ENCODE measurements around the gene DHRS12.
A peak's percentile ranks its signal among the peaks of the same experiment; 100 is the strongest.

Gene DHRS12

DNA sequence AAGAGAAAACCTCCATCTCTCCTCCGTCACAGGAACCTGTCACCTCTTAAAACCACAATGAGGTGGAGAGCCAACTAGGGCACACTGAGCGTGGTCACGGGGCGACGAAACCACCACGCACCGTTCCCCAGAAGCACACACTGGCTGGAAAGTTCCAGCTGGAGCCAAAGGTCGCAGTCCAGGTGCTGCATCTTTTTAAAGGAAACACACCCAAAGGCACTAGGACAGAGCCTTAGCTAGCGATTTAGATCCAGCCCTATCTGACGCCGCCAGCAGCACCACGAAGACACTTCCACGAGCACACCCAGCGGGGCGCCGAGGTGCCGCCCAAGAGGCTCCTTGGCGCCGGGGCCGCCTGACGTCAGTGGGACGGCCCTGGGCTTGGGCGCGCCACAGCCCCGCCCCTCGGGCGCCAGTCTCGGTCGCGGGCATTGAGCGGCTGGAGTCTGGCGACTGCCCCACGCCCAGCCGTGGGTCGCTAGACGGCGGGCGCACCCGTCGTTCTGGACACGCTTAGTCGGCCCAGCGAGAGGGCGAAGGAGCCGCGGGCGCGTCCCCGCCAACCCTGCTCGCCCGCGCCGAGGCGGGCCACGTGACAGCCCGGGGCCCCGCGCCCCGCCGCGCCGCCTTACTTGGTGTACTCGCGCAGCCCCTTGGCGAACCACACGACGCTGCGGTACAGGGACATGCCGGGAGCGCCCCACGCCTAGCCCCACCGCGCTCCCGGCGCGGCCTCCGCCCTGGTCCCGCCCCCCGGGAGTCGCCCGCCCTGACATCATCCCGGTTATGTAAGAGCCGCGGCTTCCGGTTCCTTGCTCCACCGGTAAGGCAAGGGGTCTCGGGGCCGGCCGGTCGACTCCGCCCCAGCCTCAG lies at the start of gene DHRS12:
Gene DHRS12, minus strand, starts transcription at position 742 of the 873 bp plus-strand sequence. CDS start 4,504 bp downstream, outside the sequence.
- DNase-seq, result peak; percentile 80

GRCh38 chr13:51849145-51850101 lies 45.5 kb upstream of the DHRS12 start:
- DNase-seq, result peak; percentile 40

- no peak for DNase-seq
These were observed 44.7 kb upstream of the DHRS12 start for GRCh38 chr13:51848674-51849073.

- DNase-seq, result no peak
These were observed 42.8 kb upstream of the DHRS12 start for GRCh38 chr13:51846756-51847155.

- DNase-seq, result no peak
These were observed 41.8 kb upstream of the DHRS12 start for GRCh38 chr13:51845574-51846318.

- peak; percentile 63 for DNase-seq
These were observed 41.1 kb upstream of the DHRS12 start, which contains the start of gene TMEM272 for GRCh38 chr13:51844862-51845573. Gene TMEM272, minus strand, starts transcription at chr13:51845177. Its CDS starts 6,647 bp downstream, at chr13:51838530.

DNA sequence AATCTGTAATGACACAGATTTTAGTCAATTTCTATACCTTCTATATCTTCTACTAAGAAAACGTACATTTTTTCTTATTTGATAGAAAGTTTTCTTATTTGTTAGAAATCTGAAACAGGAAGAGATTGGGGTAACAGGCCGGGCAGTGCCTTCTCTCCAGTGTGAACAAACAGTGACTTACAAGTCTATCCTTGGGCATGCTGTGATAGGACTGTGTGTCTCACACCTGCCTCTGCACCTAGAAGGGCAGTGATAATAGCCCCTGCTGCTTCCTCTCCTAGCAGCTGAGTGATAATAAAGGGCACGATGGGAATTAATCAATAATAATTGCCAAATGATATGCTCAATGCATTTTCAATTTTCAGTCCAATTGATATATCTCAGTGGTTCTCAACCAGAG lies 39.6 kb upstream of the DHRS12 start:
- DNase-seq, result no peak

GRCh38 chr13:51841732-51842131 lies 37.8 kb upstream of the DHRS12 start:
- DNase-seq, result no peak

DNA sequence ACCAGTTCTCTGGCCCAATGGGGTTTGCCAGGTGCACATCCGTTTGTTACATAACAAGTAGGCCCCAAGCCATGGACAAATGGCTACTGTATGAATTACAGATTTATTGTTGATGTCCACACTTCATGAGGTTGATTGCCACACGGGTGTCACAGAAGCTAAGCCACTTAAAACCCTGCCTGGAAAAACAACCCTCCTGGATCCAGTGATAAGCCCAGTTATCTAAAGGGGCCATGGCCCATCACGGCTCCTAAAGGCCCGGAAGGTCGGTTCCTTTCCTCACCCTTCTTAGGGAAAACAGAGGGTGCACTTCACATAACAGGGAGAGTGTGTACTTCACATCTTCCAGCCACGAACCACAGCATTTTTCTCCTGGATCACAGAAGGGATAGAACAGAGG lies 37.0 kb upstream of the DHRS12 start:
- no peak for DNase-seq

GRCh38 chr13:51839711-51840540 lies 36.0 kb upstream of the DHRS12 start:
- no peak for DNase-seq

- DNase-seq, result no peak
These were observed 34.4 kb upstream of the DHRS12 start for GRCh38 chr13:51838240-51838846.

DNA sequence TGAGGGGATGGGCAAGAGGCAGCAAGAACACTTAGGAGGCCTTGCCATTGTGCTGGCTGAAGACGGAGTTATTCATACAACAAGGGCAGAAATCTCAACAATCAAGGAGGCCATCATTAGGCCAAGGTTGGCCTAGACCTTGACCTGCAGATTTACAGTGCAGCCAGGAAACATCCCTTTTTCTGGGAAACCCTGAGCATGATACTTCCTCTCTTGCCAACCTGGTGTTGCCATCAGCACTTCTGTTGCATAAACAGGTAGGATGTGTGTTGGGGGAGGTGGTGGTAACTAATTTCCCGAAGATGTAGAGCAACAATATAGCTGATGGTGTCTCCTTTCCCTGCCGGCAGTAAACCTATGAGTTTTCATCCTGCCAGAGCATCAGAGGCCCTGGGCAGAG lies 33.1 kb upstream of the DHRS12 start:
- DNase-seq, result no peak

DNA sequence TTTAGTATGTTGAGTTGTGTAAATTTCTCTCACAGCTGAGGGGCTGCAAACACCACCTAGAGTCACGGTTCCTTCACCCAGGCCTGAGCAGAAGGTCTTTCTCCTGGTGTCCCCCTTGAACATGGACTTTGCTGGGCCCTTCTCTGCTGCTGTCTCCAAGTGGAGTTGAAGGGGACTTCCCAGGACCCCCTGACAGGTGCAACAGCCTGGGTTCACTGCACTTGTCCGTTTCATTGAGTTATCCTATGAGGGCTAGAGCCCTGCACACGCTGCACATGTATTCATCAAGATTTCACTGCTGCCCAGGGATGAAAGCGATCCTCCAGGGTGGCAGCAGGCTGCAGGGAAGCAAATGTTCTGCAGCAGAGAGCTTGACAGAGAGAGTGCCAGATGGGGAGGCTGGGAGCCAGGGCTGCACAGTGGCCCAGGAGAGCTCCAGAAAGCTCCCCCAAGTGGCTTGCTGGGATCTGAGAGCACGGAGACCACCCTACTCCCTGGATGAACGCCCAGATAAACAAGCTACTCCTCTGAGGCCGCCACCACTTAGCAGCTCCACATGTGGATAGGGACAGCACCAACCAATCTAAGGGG lies 30.7 kb upstream of the DHRS12 start:
- DNase-seq, result no peak

- DNase-seq, result no peak
These were observed 30.0 kb upstream of the DHRS12 start for GRCh38 chr13:51833980-51834379.

DNA sequence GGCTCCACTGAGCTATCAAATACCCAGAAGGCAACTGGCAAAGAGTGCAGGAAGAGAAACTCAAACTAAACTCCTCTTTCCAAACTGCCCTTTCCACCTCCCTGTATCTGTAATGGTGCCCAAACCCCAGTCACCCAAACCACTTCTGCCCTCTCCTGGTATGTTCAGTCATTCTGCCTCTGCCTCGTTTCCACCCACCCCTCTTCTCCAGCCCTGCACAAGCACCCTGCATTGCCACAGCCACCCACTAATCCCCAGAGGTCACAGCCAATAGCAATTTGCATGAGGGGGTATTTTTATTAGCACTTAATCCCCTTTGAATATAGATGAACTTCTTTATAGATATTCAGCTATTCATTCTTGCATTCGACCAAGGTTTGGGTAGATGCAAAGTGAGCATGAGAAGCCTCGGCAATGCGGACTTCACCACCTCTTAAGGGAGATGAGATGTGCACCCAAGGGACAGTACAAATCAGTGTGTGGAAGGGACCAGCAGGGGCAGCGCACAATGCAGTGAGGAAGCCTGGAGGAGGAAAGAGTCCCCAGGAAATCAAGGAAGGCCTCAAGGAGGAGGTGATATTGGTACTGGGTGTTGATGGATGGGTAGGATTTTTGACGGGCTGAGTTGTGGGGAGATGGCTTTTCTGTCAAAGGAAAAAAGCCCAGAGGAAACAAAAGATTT lies 28.6 kb upstream of the DHRS12 start:
- no peak for DNase-seq

DNA sequence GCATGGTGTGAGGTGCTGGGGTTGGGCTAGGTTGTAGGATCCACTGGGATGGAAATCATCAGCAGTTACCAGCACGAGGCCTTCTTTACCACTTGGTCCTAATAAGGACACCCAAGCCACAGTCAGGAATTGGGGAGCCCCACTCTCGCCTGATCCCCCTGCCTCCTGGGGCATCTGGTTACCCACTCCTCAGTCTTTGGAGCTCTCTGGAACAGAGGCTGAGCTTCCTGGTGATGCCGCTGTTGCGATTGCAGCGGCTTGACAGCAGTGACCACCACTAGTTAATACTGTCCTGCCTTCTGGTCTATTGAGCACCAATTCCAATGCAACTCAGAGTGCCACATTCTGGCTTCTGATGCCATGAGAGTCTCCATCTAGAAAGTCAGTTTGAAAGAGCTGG lies 27.6 kb upstream of the DHRS12 start:
- no peak for DNase-seq

DNA sequence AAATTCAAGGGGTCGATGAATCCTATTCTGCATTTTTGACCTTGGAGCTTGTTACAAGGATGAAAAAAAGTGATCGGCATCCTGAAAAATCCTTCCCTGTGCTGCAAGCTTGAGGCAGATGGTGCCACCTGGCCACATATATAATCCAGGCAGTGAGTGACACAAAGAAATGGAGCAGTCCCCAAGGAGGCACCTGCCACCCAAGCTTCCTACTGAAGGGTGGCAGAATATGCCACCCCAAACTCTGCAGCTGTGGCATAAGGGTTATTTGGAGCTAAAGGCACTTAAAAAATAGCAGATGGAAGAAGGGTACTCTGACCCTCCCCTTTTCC lies 25.6 kb upstream of the DHRS12 start:
- no peak for DNase-seq

DNA sequence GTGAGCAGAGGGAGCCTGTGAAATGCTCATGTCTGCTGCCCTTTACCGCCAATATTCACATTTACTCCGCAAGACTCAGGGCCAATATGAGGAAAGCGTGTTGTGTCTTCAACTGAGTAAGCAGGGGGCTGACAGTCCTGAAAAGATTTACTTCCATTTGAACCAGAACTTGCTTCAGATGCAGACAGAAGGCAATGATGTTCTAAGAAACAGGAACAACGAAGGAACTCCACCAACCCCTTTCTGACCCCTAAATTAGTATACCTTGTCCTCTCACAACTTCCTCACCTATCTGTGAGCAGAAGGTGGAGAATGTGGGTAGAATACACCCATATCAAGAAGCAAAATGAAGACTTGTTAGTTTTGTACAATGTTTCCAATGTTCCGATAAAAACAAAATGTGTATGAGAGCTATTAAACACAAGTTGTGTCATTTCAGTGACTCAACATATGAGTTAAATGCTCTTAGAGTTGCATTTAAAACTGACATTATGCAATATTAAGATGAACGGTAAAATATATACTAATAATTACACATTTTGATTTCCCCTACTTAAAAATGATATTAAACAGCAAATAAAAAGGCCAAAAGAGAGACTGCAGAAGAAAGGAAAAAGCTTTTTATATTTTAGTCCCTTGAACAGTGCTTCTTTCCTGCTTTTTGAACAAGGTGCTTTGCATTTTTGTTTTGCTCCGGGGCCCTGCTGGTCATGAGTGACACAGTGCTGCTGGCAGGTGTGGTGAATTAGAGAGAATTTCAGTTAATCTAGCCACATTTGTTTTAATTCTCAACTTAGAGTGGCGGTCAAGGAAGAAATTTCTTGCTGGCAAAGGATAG lies 25.0 kb upstream of the DHRS12 start:
- DNase-seq, result no peak

- DNase-seq, result no peak
These were observed 23.3 kb upstream of the DHRS12 start for GRCh38 chr13:51827254-51827653.
